Parathyroid adenoma (tissue), 2 donors: ENCODE data around the gene CLEC11A.

Source experiments
- H2AFZ ChIP-seq: fragments of 300-600 bp; sonication (generic); one replicate; pipeline ENCODE4 v1.7.0; 2017; ENCODE audit warnings: antibody characterized with exemption, mild to moderate bottlenecking
- H3K27ac ChIP-seq: fragments of 300-600 bp; sonication (generic); one replicate; pipeline ENCODE4 v1.7.0; 2017
- H3K27me3 ChIP-seq: fragments of 300-600 bp; sonication (generic); one replicate; pipeline ENCODE4 v1.7.0; 2017; ENCODE audit warnings: low read length; ENCODE audit not compliant: control insufficient read depth, insufficient read depth
- H3K36me3 ChIP-seq: fragments of 300-600 bp; sonication (generic); one replicate; pipeline ENCODE4 v1.7.0; 2017; ENCODE audit warnings: low read length; ENCODE audit not compliant: control insufficient read depth, insufficient read depth
- H3K4me1 ChIP-seq: fragments of 300-600 bp; sonication (generic); one replicate; pipeline ENCODE4 v1.7.0; 2017; ENCODE audit warnings: control low read depth
- H3K4me2 ChIP-seq: fragments of 300-600 bp; sonication (generic); one replicate; pipeline ENCODE4 v1.7.0; 2017; ENCODE audit warnings: low read length
- H3K4me3 ChIP-seq: fragments of 300-600 bp; sonication (generic); one replicate; pipeline ENCODE4 v1.7.0; 2017; ENCODE audit warnings: low read depth, low read length
- H3K79me2 ChIP-seq: fragments of 300-600 bp; sonication (generic); one replicate; pipeline ENCODE4 v1.7.0; 2017; ENCODE audit warnings: control low read depth
- H3K9ac ChIP-seq: fragments of 300-600 bp; sonication (generic); one replicate; pipeline ENCODE4 v1.7.0; 2017; ENCODE audit warnings: mild to moderate bottlenecking
- H3K9me3 ChIP-seq: fragments of 300-600 bp; sonication (generic); one replicate; pipeline ENCODE4 v1.7.0; 2017; ENCODE audit warnings: low read length; ENCODE audit not compliant: control insufficient read depth
- TF ChIP-seq, protein P1 (sequence below): fragments of 300-600 bp; sonication (generic); IDR thresholded peaks from one replicate; pipeline ENCODE4 v1.7.0; 2017; ENCODE audit warnings: antibody characterized with exemption, mild to moderate bottlenecking
- donor health status: primary hyperparathyroidism.

Gene CLEC11A

DNA sequence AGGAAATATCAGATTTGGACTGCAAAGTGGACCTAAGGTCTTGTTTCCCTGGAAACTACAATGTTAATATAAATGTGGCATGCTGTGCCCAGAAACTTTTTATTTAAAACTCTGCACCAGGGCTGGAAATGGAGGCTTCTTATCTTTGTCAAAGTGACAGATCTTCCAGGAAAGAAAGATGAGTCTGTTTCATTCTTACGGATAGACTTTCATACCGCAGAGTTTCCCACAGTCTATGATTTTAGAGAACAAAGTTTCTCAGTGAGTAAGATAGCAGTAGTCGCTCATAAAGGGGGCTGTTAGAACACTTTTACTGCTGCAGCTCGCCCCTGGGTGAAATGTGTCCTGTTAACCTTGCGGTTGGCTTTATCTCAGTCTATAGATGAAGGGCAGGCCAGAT is 6.7 kb downstream of the CLEC11A start:
- TF ChIP-seq, protein P1, sequence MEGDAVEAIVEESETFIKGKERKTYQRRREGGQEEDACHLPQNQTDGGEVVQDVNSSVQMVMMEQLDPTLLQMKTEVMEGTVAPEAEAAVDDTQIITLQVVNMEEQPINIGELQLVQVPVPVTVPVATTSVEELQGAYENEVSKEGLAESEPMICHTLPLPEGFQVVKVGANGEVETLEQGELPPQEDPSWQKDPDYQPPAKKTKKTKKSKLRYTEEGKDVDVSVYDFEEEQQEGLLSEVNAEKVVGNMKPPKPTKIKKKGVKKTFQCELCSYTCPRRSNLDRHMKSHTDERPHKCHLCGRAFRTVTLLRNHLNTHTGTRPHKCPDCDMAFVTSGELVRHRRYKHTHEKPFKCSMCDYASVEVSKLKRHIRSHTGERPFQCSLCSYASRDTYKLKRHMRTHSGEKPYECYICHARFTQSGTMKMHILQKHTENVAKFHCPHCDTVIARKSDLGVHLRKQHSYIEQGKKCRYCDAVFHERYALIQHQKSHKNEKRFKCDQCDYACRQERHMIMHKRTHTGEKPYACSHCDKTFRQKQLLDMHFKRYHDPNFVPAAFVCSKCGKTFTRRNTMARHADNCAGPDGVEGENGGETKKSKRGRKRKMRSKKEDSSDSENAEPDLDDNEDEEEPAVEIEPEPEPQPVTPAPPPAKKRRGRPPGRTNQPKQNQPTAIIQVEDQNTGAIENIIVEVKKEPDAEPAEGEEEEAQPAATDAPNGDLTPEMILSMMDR, result no peak
- no peak overlapping the region for H3K4me3 ChIP-seq
- no peak overlapping the region for H3K27ac ChIP-seq
- H3K9me3 ChIP-seq, result no peaks in the 10 kb centered on the region
- H3K27me3 ChIP-seq, result no peaks in the 10 kb centered on the region
- H3K36me3 ChIP-seq, result no peaks in the 10 kb centered on the region
- H2AFZ ChIP-seq, result no peak overlapping the region
- no peak overlapping the region for H3K4me2 ChIP-seq
- no peaks in the 10 kb centered on the region for H3K79me2 ChIP-seq
- no peaks in the 10 kb centered on the region for H3K4me1 ChIP-seq
- no peak overlapping the region for H3K9ac ChIP-seq

GRCh38 chr19:50735869-50736268 is 12.7 kb downstream of the CLEC11A start:
- Histone ChIP-seq H3K9ac (no peak overlapping the region), H3K4me2 (no peak overlapping the region), H3K79me2 (no peaks in the 10 kb centered on the region), H3K27me3 (no peaks in the 10 kb centered on the region), H3K36me3 (no peaks in the 10 kb centered on the region), H3K27ac (no peak overlapping the region), H3K4me1 (no peaks in the 10 kb centered on the region), H3K9me3 (no peaks in the 10 kb centered on the region), H2AFZ (peak overlapping the region; percentile 8), H3K4me3 (no peak overlapping the region)
- TF ChIP-seq, protein P1, result no peak

- H2AFZ ChIP-seq, result no peak overlapping the region
- TF ChIP-seq, protein P1, result no peak
- no peaks in the 10 kb centered on the region for H3K36me3 ChIP-seq
- H3K4me2 ChIP-seq, result no peak overlapping the region
- H3K9ac ChIP-seq, result no peak overlapping the region
- no peaks in the 10 kb centered on the region for H3K9me3 ChIP-seq
- no peak overlapping the region for H3K27ac ChIP-seq
- no peaks in the 10 kb centered on the region for H3K79me2 ChIP-seq
- H3K4me3 ChIP-seq, result no peak overlapping the region
- no peaks in the 10 kb centered on the region for H3K4me1 ChIP-seq
- H3K27me3 ChIP-seq, result no peaks in the 10 kb centered on the region
Measured at GRCh38 chr19:50736338-50736737, 13.2 kb downstream of the CLEC11A start.

GRCh38 chr19:50739132-50739913 is 16.2 kb downstream of the CLEC11A start:
- H3K4me1 ChIP-seq, result no peaks in the 10 kb centered on the region
- no peak overlapping the region for H3K4me2 ChIP-seq
- no peaks in the 10 kb centered on the region for H3K9me3 ChIP-seq
- no peak overlapping the region for H2AFZ ChIP-seq
- H3K27ac ChIP-seq, result no peak overlapping the region
- no peak overlapping the region for H3K4me3 ChIP-seq
- H3K36me3 ChIP-seq, result no peaks in the 10 kb centered on the region
- TF ChIP-seq, protein P1, result no peak
- no peaks in the 10 kb centered on the region for H3K79me2 ChIP-seq
- no peaks in the 10 kb centered on the region for H3K27me3 ChIP-seq
- no peak overlapping the region for H3K9ac ChIP-seq

- no peaks in the 10 kb centered on the region for H3K36me3 ChIP-seq
- H3K9ac ChIP-seq, result no peak overlapping the region
- H3K4me3 ChIP-seq, result no peak overlapping the region
- TF ChIP-seq, protein P1, result no peak
- H3K27me3 ChIP-seq, result no peaks in the 10 kb centered on the region
- H3K79me2 ChIP-seq, result no peaks in the 10 kb centered on the region
- no peaks in the 10 kb centered on the region for H3K4me1 ChIP-seq
- H3K4me2 ChIP-seq, result no peak overlapping the region
- H3K9me3 ChIP-seq, result no peaks in the 10 kb centered on the region
- no peak overlapping the region for H2AFZ ChIP-seq
- H3K27ac ChIP-seq, result no peak overlapping the region
Measured at GRCh38 chr19:50739914-50740426, 16.8 kb downstream of the CLEC11A start.
